Measurements from ENCODE around the gene SGPP2. TPM values are rescaled to one million over a fixed set of nuclear protein-coding genes. Genes with fewer than 3 reads are reported as not detected.

SGPP2 gene
- total RNA-seq, 1 donor from 2014 or later, result 9.7 TPM

DNA sequence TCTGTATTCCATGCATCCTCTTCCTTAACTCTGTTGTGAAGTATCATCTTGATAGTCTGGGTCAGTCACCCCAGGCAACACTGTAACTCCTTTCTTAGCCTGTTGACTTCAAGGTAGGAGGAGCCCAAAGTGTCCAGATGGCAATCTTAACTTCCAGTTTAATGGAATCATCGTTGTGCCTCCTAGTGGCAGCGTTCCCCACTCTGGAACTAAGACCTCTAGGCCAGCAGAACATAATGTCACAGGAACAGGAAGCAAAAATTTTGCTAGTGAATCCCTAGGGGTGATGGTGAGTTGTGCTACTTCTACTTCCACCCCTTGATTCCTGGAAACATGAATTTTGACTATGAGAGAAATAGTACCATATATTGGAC, 11.7 kb downstream of the SGPP2 start:
- no peak for DNase-seq (ENCODE audit: low read depth)
- TF ChIP-seq, protein P1, sequence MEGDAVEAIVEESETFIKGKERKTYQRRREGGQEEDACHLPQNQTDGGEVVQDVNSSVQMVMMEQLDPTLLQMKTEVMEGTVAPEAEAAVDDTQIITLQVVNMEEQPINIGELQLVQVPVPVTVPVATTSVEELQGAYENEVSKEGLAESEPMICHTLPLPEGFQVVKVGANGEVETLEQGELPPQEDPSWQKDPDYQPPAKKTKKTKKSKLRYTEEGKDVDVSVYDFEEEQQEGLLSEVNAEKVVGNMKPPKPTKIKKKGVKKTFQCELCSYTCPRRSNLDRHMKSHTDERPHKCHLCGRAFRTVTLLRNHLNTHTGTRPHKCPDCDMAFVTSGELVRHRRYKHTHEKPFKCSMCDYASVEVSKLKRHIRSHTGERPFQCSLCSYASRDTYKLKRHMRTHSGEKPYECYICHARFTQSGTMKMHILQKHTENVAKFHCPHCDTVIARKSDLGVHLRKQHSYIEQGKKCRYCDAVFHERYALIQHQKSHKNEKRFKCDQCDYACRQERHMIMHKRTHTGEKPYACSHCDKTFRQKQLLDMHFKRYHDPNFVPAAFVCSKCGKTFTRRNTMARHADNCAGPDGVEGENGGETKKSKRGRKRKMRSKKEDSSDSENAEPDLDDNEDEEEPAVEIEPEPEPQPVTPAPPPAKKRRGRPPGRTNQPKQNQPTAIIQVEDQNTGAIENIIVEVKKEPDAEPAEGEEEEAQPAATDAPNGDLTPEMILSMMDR (conservative IDR thresholded peaks at IDR 0.05; ENCODE audit: low read depth, low read length), result peak; percentile 16
- no peak overlapping the region for H3K4me3 ChIP-seq (ENCODE audit: low read depth, low read length)

- TF ChIP-seq, protein P1 (conservative IDR thresholded peaks at IDR 0.05; ENCODE audit: low read depth, low read length), result no peak
- DNase-seq (ENCODE audit: low read depth), result no peak
- no peak overlapping the region for H3K4me3 ChIP-seq (ENCODE audit: low read depth, low read length)
Measured at GRCh38 chr2:222439692-222440091, 15.3 kb downstream of the SGPP2 start.

GRCh38 chr2:222440673-222441422, 16.5 kb downstream of the SGPP2 start:
- TF ChIP-seq, protein P1 (conservative IDR thresholded peaks at IDR 0.05; ENCODE audit: low read depth, low read length), result no peak
- no peak overlapping the region for H3K4me3 ChIP-seq (ENCODE audit: low read depth, low read length)
- no peak for DNase-seq (ENCODE audit: low read depth)

DNA sequence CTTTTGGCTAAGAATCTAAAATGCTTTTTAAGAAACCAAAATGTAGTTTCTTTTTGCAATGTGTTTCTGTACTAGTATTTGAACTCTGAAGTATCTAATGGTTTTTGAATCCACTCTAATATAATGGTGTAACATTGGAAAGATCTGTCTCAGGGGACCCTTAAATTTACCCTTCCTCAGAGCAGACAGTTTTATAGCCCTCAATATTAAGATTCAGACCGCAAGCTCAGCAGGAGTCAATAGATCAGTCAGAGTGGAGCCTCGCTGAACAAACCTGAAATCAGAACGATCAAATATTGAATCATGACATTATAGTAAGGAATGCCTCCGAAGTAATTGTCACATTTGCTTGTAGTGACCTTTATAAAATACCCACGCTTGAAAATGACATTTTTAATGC, 18.3 kb downstream of the SGPP2 start:
- TF ChIP-seq, protein P1 (conservative IDR thresholded peaks at IDR 0.05; ENCODE audit: low read depth, low read length), result no peak
- DNase-seq (ENCODE audit: low read depth), result no peak
- H3K4me3 ChIP-seq (ENCODE audit: low read depth, low read length), result no peak overlapping the region

DNA sequence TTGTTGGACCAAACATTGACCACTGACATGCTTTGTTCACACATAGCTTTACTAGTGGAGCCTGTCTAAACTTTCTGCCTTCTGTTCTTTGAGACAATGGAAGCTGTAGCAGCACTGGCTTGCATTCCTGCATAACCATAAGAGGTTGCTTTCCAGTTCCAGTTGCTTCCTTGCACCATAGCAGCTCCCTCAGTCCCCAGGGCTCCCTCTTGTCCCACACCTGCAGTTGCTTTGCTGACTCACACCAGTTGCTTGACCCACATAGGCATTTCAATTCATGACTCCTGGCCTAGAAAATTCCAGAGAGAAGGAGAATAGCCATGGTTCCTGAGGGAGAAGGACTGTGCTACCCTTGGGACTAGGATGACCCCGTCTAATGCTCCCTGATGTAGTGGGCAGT, 20.9 kb downstream of the SGPP2 start:
- H3K4me3 ChIP-seq (ENCODE audit: low read depth, low read length), result no peak overlapping the region
- DNase-seq (ENCODE audit: low read depth), result no peak
- TF ChIP-seq, protein P1 (conservative IDR thresholded peaks at IDR 0.05; ENCODE audit: low read depth, low read length), result no peak

DNA sequence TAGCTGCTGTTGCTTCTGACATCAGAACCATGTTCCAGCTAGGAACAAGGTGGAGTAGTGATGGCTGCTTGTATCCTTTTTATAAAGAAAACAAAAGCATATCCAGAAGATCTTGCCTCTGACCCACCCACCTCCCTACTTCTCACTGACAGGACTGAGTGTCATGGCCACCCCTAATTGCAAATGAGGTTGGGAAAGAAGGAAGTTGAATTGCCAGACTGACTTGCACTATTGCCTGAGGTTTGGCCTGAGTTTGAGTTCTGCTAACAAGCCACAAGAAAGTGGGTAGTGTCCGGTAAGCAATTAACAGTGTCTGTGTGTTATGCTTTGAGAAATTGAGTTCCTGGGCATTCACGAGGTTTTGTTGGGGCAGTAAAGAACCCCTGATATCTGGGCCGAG, 22.8 kb downstream of the SGPP2 start:
- DNase-seq (ENCODE audit: low read depth), result no peak
- TF ChIP-seq, protein P1 (conservative IDR thresholded peaks at IDR 0.05; ENCODE audit: low read depth, low read length), result no peak
- H3K4me3 ChIP-seq (ENCODE audit: low read depth, low read length), result no peak overlapping the region

DNA sequence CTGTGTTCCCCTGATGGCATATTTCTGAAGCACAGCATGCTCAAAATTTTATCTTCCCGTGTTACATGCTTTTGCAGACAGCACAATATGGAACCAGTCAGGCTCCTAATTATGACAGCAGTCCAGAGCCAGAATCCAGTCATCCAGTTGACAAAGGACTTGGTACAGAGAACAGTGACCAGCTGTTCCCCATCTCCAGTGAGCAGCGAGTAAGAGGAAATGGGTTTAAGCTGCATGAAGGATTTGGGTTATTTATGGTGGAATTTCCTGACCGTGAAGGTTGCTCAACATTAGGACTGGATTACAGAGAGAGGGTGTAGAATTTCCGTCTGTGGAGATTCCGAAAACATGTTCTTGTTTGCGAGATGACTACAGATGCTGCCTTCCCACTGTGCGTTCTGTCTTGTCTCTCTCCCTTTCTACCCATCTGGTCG, 24.4 kb downstream of the SGPP2 start:
- TF ChIP-seq, protein P1 (conservative IDR thresholded peaks at IDR 0.05; ENCODE audit: low read depth, low read length), result no peak
- H3K4me3 ChIP-seq (ENCODE audit: low read depth, low read length), result no peak overlapping the region
- no peak for DNase-seq (ENCODE audit: low read depth)
